HG03575 (cell line): Measurements from ENCODE around the gene GBF1.
"Not testable (repeated sequence)": the region's sequence is repeated elsewhere in the genome, so short reads cannot be mapped to it uniquely, and the experiment has no call there.

ENCODE experiments used
- ATAC-seq: cut with Tn5 transposase; IDR thresholded peaks from one replicate; pipeline ENCODE4 v1.9.1; 2021; ENCODE audit not compliant: unreplicated experiment, insufficient number of reproducible peaks, low FRiP score; ENCODE audit errors: extremely low read depth

Gene GBF1

DNA sequence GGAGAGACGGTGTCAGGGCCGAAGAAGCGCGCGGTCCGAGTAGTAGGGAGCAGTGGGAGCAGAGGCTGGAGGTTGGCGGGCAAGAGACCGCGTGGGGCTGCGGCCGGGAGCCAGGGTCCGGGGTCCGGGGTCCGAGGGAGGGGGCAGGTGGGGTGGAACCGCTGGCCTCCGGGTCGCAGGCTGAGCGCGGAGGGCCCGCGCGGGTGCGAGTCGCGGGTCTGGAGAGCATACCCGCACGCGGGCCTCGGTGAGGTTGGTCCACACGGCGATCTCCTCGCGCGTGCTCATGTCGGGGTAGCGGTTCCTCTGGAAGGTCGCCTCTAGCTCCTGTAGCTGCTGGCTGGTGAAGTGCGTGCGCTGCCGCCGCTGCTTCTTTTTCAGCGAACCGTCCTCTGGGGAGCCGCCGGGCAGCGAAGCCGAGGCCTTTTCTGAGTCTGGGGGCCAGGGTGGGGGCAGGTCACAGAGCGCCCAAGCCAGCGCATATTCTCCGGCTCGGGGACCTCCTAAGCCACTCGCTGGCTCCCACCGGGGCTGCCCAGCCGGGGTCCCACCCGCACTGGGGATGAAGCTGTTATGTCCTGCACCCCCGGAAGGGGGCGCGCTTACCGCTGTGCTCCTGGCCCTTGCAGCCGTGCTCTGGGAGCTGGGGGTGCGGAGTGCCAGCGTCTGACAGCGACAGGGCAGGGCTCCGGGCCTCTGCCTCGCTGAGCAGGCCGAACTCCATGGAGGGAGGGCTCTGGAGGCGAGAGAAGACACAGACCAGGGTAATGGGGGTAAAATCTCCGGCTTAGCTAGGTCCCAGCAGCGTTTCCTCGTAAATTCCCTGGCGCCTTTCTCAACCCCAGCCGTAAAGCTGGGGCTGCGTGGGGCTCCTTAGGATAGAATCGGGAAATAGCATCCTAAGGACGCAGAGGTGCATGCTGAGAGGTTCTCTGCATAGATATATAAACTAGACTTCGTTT is 13.7 kb upstream of the GBF1 start:
- no peak for ATAC-seq

DNA sequence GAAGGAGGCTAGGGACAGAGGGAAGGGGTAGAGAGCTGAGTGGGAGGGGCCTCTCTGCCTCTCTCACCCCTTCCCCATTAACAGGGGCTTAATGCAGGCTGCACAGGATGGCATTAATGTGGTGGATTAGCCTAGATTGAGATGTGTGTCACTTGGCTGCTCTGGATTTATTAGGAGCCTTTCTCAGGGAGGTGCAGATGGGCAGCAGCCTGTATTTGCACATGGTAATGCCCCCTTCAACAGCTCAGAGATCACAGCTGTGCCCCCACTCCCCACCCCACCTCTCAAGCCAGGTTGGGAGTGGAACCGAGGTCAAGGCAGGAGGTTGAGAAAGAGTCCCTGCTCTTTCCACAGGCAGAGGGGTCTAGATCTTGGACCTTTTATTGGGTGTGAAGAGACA is 11.3 kb upstream of the GBF1 start:
- no peak for ATAC-seq

DNA sequence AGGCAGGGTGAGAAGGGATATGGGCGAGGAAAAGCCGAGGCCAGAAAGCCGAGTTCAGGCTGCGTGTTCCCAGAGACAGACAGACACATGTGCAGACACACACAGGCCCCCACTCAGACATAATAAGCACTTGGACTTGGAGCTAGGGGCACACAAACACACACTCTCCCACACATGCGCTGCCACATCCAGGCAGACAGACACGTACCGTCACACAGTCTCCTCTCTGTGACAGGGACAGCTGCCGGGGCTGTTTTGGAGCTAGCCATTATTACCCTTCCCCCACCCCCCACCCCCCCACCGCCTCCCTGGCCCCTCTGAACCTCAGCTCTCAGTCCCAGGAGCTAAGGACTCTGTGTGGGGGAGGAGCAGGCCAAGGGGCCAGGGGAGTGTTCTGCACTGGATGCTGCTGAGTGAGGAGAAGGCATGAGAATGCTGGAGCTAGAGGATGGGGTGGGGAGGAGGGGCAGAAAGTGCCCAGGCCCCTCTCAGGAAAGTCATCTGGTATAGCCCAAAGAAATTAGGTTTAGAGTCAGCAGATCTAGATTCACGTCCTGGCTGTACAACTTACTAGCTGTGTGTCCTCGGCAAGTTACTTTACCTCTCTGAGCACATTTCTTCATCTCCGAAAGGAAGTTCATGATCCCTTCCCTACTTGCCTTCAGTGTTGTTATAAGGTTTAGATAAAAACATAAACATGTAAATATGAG is 10.3 kb upstream of the GBF1 start:
- ATAC-seq, result no peak

DNA sequence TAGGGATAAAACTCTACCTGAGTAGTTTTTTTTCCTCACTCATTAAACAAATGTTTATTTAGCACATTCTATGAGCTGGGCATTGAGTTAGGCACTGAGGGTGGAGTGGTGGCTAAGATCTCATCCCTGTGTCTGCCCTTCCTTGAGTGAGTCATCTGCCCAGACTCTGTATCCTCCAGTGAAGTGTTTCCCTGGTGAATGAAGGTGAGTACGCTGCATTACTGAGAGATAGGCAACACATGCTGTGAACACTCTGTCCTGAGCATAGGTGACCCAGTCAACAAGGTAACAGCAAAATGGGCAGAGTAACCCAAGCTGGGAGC is 9.8 kb upstream of the GBF1 start:
- ATAC-seq, result no peak

DNA sequence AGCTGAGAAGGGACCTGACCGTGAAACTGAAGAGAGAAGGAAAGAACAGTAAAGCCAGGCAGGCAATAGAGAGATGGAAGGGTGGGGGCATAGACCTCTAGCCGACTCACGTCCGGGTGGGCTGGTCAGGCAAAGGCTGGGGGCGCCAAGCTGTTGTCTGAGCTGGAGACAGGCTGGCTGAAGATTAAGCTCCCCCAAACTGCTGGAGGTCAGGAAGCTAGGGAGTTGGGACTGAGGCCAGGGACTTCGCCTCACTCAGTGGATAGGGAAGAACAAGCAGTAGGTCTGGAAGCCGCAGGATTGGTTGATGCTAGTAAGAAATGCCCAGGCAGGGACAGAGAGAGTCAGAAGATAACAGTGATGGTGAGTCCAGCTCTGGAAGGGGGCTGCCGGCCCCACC is 9.3 kb upstream of the GBF1 start:
- ATAC-seq, result no peak

DNA sequence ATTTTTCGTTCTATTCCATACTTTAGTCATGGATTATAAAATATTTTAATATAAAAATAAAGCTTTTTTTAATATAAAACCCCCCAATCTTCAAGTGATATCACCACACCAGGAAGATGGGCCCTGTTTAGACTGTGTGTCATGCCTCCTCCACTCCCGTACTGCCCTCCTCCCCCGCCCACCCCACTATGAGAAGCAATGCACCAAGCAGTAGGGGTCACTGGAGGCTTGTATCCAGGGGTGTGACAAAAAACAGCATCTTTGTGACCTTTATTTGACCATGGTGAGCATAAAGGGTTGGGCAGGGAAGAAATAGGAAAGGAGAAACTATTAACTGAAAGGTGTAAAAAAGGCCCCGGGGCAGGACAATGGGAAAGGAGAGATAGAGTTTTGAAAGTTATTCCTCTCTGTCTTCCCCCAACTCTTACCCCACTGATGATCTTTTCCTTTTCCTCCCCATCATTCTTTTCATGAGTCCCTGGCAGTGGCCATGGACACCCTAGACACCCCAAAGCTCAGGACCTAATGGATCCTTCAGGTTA is 7.5 kb upstream of the GBF1 start:
- ATAC-seq, result no peak

DNA sequence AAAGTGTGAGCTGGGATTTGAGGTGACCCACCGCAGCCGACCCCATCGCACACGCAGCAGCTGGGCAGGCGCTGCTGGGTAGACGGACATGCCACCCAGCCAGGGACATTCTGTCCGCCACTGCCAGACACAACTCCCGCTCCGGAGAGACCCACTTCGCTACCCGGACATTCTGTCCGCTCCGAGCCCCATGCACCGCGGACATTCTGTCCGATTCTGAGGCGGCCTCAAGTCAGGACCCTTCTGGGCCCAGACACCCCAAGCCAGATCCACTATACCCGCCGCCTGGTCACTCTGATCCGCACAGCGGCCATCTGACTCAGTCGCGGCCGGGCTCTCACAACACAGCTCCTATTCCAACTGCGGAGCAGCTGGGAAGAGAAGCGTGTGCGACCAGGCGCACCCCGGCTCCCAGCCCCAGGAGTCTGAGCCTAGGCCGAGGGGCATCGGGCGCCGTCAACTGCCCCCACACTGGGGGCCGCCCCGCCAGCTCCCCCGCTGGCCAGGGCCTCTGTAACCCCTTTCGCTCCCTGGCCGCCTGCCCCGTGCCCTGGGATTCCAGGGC is 4.8 kb upstream of the GBF1 start:
- no peak for ATAC-seq

DNA sequence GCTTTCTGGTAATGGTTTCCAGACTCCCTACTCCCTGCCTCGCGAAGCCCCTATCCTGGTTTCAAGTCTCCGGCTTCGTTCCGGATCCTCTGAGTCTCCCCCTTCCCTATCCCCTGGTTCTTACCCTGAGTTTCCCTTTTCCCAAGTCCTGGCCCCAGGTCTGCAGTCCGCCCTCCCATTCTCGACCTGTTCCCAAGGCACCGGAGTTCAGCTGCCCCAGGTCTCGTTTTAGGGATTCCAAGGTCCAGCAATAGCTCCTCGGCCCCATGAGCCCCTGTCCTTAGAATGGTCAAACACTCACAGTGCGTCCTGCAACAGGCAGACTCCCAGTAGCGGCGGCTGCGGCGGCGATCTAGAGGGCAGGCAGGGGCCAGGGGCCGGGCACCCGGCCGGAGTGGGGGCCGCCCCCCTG is 4.3 kb upstream of the GBF1 start:
- ATAC-seq, result no peak

DNA sequence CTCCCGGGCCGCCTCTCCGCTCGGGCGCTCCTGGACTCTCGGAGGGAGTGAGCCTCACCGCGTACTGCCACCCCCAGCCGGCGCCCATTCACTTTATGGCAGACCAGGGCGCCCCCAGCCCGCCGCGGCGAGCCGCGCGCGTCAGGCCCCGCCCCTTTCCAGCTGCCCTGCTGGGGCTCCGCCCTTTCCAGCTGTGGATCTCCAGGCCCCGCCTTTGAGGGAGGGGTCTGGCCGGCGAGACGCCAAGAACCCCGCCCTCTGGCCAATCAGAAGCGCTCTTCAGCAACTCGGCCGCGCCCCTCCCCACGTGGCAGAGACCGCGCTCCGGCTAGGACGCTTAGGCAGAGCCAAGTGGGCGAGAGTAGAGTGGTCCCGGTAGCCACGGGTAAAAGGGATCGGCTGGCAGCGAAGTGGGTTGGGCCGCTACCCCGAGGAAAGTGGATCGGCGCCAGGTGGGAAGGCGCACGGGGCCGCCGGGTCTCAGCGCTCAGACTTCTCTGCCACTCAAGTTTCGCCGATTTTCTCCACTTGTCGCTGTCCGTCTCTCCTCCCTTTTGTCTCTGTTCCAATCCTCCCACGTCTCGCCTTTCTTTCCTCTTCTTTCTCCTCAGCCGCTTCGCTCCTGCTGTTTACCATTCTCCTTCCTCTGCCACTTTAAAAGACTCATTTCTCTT is 3.8 kb upstream of the GBF1 start, which contains the start of gene PITX3:
TSS of gene PITX3 (minus strand) at position 69 of the 674 bp plus-strand sequence. CDS start 9,432 bp downstream, outside the sequence.
- no peak for ATAC-seq

DNA sequence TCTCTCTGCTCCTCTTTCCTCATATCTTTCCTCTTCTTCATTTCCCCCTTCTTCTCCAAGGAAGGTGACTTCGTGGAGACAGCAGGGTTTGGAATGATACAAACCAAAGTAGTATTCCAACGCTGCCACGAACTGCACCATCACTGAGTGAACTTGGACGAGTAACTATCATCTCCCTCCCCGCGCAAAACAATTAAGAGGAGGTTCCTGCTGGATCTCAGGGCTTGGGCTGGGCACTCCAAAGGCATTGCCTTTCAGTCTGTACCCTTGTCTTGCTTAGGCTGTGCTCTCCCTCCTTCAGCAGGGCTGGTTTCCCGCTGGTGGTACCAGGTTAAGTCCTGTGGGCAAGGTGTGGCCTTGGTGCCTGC is 3.2 kb upstream of the GBF1 start:
- no peak for ATAC-seq

DNA sequence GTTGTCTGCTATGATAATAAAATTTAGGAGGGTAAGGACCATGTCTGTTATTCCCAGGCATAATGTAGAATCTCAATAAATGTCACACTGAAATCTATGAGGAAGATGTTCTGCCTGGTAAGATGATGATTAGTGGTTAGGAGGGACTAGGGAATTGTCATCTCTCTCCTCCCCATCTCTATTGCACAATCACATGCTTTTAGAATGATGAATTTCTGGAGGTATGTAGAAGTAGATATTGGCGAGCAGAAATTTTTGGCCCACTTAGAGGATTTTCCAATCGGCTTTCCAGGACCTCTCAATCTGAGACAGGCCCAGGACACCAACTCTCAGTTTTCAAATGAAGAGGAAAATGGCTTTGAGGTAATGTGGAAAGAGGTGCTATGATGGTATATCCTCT is 2.0 kb upstream of the GBF1 start:
- ATAC-seq, result no peak

DNA sequence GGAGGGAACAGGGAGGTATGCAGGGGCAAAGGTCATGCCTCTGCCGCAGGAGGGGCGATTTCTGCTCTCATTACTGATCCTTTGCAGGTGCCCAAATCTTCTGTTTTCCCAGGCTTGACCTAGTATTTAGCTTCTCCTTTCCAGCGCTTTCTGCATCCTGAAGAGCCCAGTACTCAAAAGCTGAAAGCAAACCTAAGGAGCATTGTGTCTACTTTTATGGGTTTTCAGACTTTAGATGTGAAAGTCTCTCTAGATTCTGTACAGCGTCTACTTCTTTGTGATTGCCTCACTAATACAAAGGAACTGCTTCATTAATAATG is 560 bp downstream of the GBF1 start:
- no peak for ATAC-seq

DNA sequence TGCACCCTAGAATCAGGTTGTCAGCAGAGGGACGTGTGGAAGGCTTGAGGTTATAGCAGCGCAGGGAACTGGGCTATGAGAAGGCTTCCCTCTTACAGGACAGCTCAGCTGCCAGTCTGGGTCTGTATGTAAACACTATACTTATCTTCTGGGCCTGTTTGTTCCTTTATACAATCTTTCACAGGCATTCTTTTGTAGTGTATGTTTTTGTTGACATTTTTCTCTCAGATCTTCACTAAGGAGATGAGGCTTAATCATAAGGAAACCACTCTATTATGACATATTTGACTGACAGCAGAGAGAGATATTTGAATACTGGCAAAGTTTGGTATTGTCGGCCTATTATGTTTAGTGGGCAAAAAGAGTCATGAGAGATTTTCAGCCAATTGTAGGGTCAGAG is 929 bp downstream of the GBF1 start:
- ATAC-seq, result no peak

DNA sequence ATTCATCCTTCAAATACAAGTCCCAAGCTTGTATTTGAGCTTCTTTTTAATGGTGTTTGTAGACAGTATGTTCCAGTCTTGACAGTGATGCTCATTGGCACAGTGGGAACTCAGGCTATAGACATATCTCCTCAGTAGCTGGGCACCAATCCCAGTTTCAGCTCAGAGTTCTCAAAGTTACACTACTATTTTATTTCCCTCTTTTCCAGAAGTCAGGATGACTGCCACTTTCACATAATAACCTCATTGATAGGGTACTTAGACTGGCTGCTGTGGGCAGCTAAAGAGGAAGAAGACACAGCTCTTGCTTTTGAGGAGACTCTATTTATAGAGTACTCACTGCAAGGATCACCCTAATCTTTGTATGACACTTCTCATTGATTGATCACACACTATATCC is 2.4 kb downstream of the GBF1 start:
- no peak for ATAC-seq

DNA sequence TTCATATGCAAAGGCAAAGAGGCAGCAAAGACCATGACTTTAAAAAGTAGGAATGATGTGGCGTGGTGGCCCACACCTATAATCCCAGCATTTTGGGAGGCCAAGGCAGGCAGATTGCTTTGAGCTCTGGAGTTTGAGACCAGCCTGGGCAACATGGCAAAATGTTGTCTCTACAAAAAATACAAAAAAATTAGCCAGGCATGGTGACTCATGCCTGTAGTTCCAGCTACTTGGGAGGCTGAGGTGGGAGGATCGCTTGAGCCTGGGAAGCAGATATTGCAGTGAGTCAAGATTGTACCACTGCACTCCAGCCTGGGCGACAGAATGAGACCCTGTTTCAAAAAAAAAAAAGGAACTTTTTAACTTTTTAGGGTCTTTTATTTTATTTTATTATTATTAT is 7.2 kb downstream of the GBF1 start:
- ATAC-seq, result not testable (repeated sequence)

DNA sequence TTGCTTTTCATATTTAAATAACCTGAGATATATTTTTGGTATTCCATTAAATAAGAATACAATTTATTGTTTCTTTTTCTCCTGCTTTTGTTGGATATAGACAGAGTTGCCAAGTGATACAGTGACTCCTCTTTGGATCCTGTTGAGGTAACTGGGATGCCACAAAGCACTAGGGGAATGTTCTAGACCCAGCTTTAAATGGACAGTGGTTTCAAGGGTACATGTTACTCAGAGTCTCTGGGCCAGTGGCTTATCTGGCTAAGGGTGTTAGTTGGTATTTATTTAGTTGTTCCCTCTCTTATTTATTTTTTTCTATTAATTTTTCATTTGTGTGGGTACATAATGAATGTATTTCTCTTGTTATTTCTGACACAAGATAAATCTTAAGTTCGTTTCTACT is 9.1 kb downstream of the GBF1 start:
- ATAC-seq, result no peak

DNA sequence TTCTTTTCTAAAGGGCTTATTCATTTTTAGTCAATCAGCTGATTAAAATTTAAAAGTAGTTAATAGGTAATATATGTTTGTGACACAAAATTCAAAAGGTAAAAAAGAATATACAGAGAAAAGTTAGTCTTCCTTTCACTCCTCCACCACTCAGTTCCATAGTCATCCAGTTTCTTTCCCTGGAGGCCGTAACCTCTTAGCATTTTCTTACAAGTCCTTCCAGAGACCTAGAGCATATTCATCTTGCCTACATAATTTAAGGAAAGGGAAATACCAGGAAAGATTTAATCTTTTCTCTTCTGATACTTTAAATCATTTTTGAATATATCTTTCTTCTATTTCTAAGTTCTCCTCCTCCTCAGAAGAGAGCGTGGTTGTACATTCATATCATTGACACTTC is 10.1 kb downstream of the GBF1 start:
- ATAC-seq, result no peak

DNA sequence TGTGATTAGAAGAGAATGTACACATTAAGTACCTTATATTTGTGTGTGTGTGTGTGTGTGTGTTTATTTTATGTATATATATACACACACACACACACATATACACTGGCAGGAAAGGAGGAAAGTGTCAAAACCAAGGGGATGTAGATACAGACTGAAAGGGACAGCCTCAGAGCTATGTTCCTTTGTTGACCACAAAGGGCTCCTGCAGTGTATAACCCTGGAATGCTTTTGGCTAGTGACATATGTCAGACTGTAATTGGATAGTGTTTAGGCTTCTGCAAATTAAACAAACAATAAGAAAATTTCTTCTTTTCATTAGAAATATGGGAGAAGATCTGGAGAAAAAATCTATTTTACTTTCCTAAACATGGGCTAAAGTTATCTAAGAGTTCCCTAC is 15.9 kb downstream of the GBF1 start:
- no peak for ATAC-seq

DNA sequence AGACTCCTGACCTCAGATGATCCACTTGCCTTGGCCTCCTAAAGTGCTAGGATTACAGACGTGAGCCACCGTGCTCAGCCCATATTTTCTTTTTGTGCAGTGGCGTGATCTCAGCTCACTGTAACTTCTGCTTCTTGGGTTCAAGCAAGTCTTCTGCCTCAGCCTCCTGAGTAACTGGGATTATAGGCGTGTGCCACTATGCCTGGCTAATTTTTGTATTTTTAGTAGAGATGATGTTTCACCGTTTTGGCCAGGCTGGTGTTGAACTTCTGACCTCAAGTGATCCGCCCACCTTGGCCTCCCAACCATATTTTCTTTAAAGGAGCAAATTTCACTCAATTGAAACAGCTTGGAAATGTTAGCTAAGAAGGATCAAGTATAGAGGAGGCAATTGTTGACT is 16.5 kb downstream of the GBF1 start:
- no peak for ATAC-seq
